ENCODE measurements around the gene RNF144A. TPM values are rescaled to one million over a fixed set of nuclear protein-coding genes. Genes with fewer than 3 reads are reported as not detected.

The RNF144A gene
- total RNA-seq, 1 experiment from 2014 or later, result 13.6 TPM

DNA sequence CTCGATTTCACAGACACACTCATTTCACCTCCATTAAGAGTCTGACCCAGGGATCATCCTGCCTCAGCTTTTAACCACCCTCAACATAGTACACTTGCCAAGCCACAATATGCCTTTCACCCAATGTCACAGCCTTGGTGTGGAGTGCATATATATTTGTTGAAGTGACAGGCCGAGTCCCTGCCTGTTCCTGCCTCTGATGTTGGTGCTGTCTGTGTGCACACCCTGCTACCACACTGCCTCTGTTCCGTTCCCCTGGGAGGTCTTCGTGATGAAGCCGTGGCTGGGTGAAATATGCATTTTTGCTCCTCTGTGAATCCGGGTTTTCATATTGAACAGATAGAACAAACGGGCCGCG lies 90.3 kb downstream of the RNF144A start (continued):
- TF ChIP-seq FOXP1 (CRISPR knock-in tag; IDR thresholded peaks at IDR 0.05; ENCODE audit: borderline replicate concordance), result no peak

DNA sequence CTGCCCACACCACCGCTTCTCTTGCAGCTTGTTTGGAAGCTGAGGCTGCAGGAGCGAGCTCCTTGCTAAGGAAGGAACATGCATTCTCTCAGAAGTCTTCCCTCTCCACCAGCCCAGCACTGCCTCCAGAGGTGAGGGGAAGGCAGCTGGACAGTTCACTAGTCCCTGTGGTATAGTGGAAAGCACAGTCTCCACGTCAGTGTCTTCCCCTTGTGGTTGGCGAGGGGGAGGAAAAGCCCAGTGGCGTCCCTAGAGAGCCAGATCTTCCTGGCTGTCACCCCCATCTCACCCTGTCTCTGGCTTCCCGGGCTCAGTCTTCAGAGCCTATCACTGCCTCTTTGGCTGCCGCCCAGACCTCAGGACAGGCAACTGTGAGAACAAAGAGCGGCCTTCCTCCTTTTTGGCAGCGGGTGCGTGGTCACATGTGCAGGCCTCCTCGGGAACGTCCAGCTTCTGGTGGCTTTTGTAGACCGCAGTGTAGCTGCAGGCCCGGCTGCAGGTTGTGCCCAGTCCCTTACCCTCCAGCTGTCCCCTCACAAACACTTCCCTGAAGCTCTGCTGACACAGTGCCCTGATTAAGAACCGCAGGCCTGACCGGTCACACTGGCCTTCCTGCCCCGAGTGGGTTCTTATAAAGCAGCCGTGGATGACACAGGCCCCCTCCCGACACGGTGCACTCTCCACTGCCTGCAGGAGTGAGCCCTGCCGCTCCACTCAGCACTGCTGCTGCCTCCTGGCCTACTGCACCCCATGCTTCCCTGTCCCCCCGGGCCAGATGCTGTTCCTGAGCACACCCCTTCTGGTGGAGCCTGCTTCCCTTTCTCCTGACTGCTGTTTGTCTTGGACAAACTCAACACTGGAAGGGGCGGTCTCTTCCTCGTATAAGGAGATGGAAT lies 90.9 kb downstream of the RNF144A start:
- TF ChIP-seq ZNF671 (CRISPR knock-in tag; IDR thresholded peaks at IDR 0.05), result no peak
- no peak for TF ChIP-seq TEAD1 (CRISPR knock-in tag; IDR thresholded peaks at IDR 0.05)
- no peak for TF ChIP-seq ZNF232 (CRISPR knock-in tag; IDR thresholded peaks at IDR 0.05)
- no peak for TF ChIP-seq ELF4 (CRISPR knock-in tag; IDR thresholded peaks at IDR 0.05; ENCODE audit: low read depth)
- TF ChIP-seq ZNF138 (CRISPR knock-in tag; conservative IDR thresholded peaks at IDR 0.05), result no peak
- TF ChIP-seq, protein P1, sequence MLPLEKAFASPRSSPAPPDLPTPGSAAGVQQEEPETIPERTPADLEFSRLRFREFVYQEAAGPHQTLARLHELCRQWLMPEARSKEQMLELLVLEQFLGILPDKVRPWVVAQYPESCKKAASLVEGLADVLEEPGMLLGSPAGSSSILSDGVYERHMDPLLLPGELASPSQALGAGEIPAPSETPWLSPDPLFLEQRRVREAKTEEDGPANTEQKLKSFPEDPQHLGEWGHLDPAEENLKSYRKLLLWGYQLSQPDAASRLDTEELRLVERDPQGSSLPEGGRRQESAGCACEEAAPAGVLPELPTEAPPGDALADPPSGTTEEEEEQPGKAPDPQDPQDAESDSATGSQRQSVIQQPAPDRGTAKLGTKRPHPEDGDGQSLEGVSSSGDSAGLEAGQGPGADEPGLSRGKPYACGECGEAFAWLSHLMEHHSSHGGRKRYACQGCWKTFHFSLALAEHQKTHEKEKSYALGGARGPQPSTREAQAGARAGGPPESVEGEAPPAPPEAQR (CRISPR knock-in tag; IDR thresholded peaks at IDR 0.05), result no peak
- TF ChIP-seq NR3C1 (CRISPR knock-in tag; conservative IDR thresholded peaks at IDR 0.05; ENCODE audit: low read depth), result no peak
- TF ChIP-seq, protein P2, sequence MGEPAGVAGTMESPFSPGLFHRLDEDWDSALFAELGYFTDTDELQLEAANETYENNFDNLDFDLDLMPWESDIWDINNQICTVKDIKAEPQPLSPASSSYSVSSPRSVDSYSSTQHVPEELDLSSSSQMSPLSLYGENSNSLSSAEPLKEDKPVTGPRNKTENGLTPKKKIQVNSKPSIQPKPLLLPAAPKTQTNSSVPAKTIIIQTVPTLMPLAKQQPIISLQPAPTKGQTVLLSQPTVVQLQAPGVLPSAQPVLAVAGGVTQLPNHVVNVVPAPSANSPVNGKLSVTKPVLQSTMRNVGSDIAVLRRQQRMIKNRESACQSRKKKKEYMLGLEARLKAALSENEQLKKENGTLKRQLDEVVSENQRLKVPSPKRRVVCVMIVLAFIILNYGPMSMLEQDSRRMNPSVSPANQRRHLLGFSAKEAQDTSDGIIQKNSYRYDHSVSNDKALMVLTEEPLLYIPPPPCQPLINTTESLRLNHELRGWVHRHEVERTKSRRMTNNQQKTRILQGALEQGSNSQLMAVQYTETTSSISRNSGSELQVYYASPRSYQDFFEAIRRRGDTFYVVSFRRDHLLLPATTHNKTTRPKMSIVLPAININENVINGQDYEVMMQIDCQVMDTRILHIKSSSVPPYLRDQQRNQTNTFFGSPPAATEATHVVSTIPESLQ (CRISPR knock-in tag; IDR thresholded peaks at IDR 0.05), result no peak
- no peak for TF ChIP-seq CREM (CRISPR knock-in tag; IDR thresholded peaks at IDR 0.05)
- TF ChIP-seq, protein P3, sequence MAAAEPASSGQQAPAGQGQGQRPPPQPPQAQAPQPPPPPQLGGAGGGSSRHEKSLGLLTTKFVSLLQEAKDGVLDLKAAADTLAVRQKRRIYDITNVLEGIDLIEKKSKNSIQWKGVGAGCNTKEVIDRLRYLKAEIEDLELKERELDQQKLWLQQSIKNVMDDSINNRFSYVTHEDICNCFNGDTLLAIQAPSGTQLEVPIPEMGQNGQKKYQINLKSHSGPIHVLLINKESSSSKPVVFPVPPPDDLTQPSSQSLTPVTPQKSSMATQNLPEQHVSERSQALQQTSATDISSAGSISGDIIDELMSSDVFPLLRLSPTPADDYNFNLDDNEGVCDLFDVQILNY (CRISPR knock-in tag; IDR thresholded peaks at IDR 0.05), result no peak
- TF ChIP-seq TP53 (CRISPR knock-in tag; IDR thresholded peaks at IDR 0.05), result no peak
- DNase-seq (ENCODE audit: low spot score), result no peak
- ATAC-seq, result peak; percentile 59
- Mint-ChIP-seq H3K27me3 (ENCODE audit: low read depth) (no peaks in the 10 kb centered on the region; the same call in 1 of the 2 replicates), H3K27ac (no peak overlapping the region), H3K4me3 (no peak overlapping the region), H3K4me1 (peaks cover 7% of the 10 kb centered on the region), H3K9me3 (no peaks in the 10 kb centered on the region), H3K36me3 (no peaks in the 10 kb centered on the region)
- CTCF ChIA-PET, result interaction anchor here (0.9 to 1.1 kb wide), 3 partner anchors 12 to 110 kb away, joined by 3 to 4 read pairs (median 3); no protein-coding TSS in a partner anchor
- POLR2A ChIA-PET, result no interaction called here

DNA sequence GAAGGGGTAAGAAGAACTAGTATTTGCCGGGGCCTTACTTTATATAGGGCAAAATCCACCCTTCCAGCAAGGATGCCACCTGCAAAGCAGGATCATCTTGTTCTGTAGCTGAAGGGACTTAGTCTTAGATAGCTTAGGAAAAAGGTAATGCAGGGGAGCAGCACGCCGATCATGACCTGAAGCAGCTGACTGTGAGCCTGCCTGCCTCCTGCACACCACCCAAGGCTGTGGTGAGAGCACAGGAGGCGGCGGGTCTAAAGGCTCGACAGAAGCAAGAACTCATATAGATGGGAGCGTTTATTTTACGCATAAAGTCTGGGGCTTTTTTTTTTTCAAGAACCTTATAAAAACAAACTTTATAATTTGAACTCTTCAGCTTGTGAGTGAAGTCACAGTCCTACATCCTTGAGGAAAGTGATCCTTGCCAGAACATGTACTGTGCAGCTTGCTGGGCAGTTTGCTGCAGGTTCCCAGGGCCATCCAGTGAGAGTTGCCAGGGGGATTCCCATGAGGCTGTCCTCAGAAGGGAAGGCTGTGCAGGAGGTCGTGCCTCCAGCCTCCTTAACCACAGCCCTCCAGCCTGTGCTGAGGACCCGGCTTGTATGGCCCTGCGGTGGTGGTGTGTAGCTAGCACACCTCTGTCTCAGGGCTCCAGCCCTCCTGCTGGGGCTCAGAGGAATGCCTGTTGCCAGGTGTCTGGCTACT lies 92.1 kb downstream of the RNF144A start:
- Mint-ChIP-seq H3K4me3 (no peak overlapping the region), H3K27me3 (ENCODE audit: low read depth) (no peaks in the 10 kb centered on the region; the same call in 1 of the 2 replicates), H3K36me3 (no peaks in the 10 kb centered on the region), H3K27ac (no peak overlapping the region), H3K4me1 (peaks cover 7% of the 10 kb centered on the region), H3K9me3 (no peaks in the 10 kb centered on the region)
- TF ChIP-seq, protein P4, sequence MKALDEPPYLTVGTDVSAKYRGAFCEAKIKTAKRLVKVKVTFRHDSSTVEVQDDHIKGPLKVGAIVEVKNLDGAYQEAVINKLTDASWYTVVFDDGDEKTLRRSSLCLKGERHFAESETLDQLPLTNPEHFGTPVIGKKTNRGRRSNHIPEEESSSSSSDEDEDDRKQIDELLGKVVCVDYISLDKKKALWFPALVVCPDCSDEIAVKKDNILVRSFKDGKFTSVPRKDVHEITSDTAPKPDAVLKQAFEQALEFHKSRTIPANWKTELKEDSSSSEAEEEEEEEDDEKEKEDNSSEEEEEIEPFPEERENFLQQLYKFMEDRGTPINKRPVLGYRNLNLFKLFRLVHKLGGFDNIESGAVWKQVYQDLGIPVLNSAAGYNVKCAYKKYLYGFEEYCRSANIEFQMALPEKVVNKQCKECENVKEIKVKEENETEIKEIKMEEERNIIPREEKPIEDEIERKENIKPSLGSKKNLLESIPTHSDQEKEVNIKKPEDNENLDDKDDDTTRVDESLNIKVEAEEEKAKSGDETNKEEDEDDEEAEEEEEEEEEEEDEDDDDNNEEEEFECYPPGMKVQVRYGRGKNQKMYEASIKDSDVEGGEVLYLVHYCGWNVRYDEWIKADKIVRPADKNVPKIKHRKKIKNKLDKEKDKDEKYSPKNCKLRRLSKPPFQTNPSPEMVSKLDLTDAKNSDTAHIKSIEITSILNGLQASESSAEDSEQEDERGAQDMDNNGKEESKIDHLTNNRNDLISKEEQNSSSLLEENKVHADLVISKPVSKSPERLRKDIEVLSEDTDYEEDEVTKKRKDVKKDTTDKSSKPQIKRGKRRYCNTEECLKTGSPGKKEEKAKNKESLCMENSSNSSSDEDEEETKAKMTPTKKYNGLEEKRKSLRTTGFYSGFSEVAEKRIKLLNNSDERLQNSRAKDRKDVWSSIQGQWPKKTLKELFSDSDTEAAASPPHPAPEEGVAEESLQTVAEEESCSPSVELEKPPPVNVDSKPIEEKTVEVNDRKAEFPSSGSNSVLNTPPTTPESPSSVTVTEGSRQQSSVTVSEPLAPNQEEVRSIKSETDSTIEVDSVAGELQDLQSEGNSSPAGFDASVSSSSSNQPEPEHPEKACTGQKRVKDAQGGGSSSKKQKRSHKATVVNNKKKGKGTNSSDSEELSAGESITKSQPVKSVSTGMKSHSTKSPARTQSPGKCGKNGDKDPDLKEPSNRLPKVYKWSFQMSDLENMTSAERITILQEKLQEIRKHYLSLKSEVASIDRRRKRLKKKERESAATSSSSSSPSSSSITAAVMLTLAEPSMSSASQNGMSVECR (CRISPR knock-in tag; IDR thresholded peaks at IDR 0.05; ENCODE audit: borderline replicate concordance), result no peak
- TF ChIP-seq ETV6 (CRISPR knock-in tag; IDR thresholded peaks at IDR 0.05), result no peak
- TF ChIP-seq NR1H2 (CRISPR knock-in tag; IDR thresholded peaks at IDR 0.05), result no peak
- TF ChIP-seq, protein P5, sequence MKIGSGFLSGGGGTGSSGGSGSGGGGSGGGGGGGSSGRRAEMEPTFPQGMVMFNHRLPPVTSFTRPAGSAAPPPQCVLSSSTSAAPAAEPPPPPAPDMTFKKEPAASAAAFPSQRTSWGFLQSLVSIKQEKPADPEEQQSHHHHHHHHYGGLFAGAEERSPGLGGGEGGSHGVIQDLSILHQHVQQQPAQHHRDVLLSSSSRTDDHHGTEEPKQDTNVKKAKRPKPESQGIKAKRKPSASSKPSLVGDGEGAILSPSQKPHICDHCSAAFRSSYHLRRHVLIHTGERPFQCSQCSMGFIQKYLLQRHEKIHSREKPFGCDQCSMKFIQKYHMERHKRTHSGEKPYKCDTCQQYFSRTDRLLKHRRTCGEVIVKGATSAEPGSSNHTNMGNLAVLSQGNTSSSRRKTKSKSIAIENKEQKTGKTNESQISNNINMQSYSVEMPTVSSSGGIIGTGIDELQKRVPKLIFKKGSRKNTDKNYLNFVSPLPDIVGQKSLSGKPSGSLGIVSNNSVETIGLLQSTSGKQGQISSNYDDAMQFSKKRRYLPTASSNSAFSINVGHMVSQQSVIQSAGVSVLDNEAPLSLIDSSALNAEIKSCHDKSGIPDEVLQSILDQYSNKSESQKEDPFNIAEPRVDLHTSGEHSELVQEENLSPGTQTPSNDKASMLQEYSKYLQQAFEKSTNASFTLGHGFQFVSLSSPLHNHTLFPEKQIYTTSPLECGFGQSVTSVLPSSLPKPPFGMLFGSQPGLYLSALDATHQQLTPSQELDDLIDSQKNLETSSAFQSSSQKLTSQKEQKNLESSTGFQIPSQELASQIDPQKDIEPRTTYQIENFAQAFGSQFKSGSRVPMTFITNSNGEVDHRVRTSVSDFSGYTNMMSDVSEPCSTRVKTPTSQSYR (CRISPR knock-in tag; IDR thresholded peaks at IDR 0.05), result no peak
- TF ChIP-seq ZNF396 (CRISPR knock-in tag; IDR thresholded peaks at IDR 0.05; ENCODE audit: borderline replicate concordance), result no peak
- TF ChIP-seq, protein P6, sequence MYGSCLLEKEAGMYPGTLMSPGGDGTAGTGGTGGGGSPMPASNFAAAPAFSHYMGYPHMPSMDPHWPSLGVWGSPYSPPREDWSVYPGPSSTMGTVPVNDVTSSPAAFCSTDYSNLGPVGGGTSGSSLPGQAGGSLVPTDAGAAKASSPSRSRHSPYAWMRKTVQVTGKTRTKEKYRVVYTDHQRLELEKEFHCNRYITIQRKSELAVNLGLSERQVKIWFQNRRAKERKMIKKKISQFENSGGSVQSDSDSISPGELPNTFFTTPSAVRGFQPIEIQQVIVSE (CRISPR knock-in tag; IDR thresholded peaks at IDR 0.05; ENCODE audit: borderline replicate concordance), result no peak
- POLR2A ChIA-PET, result no interaction called here
- no peak for ATAC-seq
- CTCF ChIA-PET, result interaction anchor here (1.0 kb wide), 1 partner anchor 9 kb away, joined by 5 read pairs; no protein-coding TSS in a partner anchor
- no peak for DNase-seq (ENCODE audit: low spot score)
